AG09309 (cell line): Measurements from ENCODE around the gene OR6B3.

Experiments used
- DNase-seq: peaks from one replicate; pipeline ENCODE4 v3.0.0-alpha.2; 2010; ENCODE audit warnings: low read depth
- H3K4me3 ChIP-seq: 2 replicates; pipeline ENCODE4 v1.5.1; 2011; ENCODE audit warnings: mild to moderate bottlenecking, low read depth, low read length, moderate library complexity; ENCODE audit not compliant: control insufficient read depth
- CTCF ChIP-seq: IDR thresholded peaks from 2 replicates; pipeline ENCODE4 v1.5.1; 2011; ENCODE audit warnings: mild to moderate bottlenecking, low read depth, low read length, inconsistent platforms; ENCODE audit not compliant: insufficient read depth, control insufficient read depth; ENCODE audit errors: missing control alignments

OR6B3 gene

GRCh38 chr2:240018071-240018750 is 35.1 kb downstream of the OR6B3 start:
- no peak overlapping the region for H3K4me3 ChIP-seq
- TF ChIP-seq CTCF: no peak

GRCh38 chr2:240014327-240014726 is 39.0 kb downstream of the OR6B3 start:
- no peak for TF ChIP-seq CTCF
- no peak overlapping the region for H3K4me3 ChIP-seq
- no peak for DNase-seq

More at GRCh38 chr2:240018071-240018750, 35.1 kb downstream of the OR6B3 start:
- DNase-seq: no peak

GRCh38 chr2:240013343-240013742 is 40.0 kb downstream of the OR6B3 start:
- TF ChIP-seq CTCF: peak; percentile 34
- DNase-seq: no peak
- H3K4me3 ChIP-seq: no peak overlapping the region

- no peak for DNase-seq
- no peak for TF ChIP-seq CTCF
- H3K4me3 ChIP-seq: no peak overlapping the region
Observed at GRCh38 chr2:240002983-240003382, 50.3 kb downstream of the OR6B3 start.

- no peak for TF ChIP-seq CTCF
- H3K4me3 ChIP-seq: no peak overlapping the region
- DNase-seq: no peak
Observed at GRCh38 chr2:240000671-240001070, 52.6 kb downstream of the OR6B3 start.

GRCh38 chr2:239997686-239998409 is 55.5 kb downstream of the OR6B3 start:
- DNase-seq: no peak
- no peak for TF ChIP-seq CTCF
- no peak overlapping the region for H3K4me3 ChIP-seq
